HL-60 (cell line): ENCODE measurements around the gene GPR137B.

Experiments used
- CTCF ChIP-seq: IDR thresholded peaks from one replicate; pipeline ENCODE4 v1.5.1; 2011; ENCODE audit warnings: low read length, control low read depth, inconsistent platforms; ENCODE audit not compliant: insufficient read depth
- GABPA ChIP-seq: IDR thresholded peaks from 2 replicates; pipeline ENCODE4 v1.6.1; 2012; ENCODE audit warnings: low read depth
- POLR2AphosphoS5 ChIP-seq: IDR thresholded peaks from 2 replicates; pipeline ENCODE4 v1.6.1; 2012; ENCODE audit warnings: low read depth
- REST ChIP-seq: IDR thresholded peaks from 2 replicates; pipeline ENCODE4 v1.6.1; 2012; ENCODE audit warnings: low read depth; ENCODE audit not compliant: insufficient replicate concordance

GRCh38 chr1:236239092-236239585 lies 96.8 kb downstream of the GPR137B start:
- no peak for TF ChIP-seq CTCF
- no peak for TF ChIP-seq POLR2AphosphoS5
- TF ChIP-seq REST: no peak
- TF ChIP-seq GABPA: no peak
